IPS-11a (cell line): ENCODE data around the gene PRSS21.

Experiments
- H3K4me3 ChIP-seq: one replicate; pipeline ENCODE4 v1.5.1; 2013; ENCODE audit warnings: low read depth, low read length, control low read depth

Gene PRSS21

DNA sequence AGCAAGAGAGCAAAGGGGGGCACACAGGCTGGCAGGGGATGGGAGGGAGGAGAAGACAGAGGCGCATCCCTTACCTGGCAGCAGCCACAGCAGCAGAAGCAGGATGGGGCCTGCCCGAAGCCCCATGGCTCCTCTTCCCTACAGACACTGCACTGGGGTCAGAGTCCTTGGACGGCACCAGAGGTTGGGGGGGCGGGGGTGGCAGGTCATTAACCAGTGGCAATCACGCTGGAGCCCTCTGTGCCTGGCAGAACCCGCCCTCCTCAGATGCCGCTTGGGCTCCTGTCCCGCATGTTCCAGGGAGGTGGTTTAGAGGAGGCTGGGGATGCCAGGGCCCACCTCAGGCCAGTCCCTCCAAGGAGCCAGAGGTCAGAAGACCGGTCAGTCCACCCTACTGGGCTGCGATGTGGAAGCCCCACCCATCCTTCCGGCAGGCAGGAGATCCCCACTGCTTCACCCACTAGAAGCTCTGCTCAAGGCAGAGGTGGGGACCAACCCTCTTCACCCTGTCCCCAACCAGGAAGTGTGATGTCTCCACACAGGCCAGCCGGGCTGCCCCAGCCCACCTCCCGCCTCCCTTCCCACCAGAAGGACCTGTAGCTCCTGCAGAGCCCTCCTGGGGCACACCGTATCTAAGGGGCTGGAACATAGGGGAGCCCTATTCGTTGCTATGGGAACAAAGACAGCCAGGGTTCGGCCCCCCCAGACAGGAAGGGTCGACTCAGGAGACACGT lies 24.7 kb downstream of the PRSS21 start:
- H3K4me3 ChIP-seq = no peak overlapping the region

DNA sequence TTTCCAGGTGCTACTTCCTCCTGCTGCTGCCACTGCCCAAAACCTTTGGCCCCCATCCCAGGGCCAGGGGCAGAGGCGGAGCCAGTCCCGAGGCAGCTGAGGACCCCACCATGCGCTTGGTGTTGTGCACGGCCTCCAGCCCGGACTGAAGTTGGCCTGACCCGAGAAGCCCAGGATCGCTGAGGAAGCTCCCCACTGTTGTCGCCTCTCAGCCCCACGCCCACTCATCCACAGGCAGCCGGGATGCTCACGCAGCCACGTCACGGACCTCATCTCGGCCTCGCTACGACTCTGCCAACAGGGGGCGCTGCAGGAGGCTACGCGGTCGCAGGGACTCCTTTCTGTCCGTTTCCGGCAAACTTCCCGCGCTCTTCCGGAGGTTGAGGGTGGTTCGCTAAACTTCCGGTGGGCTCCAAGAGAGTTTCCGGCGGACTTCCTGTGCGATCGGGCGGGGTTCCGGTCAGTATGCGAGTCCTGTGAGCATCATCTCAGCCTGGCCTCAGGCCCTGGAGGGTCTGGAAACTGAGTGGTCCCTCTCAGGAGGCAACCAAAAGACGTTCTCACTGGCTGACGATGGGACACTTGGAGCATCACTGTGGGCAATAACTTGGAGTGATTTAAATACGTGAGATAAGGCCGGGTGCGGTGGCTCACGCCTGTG lies 25.4 kb downstream of the PRSS21 start:
- no peak overlapping the region for H3K4me3 ChIP-seq

DNA sequence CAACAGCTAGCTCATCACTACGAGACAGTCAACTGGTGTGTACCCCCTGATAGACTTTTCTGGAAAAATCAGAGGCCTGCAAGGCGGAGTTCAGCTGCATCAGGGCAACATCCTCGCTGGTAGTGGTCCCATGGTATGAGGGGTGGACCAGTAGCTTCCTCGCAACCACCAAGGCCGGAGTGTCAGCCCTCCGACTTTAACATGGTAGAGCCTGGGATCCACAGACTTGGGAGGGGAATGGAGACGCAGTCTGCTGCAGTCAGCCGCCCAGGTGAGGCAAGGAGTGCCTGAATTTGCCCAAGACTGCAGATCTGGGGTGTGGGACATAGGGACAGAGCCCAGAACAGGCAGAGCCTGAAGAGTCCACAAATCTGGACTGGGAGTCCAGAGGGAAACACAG lies 26.5 kb downstream of the PRSS21 start:
- no peak overlapping the region for H3K4me3 ChIP-seq

DNA sequence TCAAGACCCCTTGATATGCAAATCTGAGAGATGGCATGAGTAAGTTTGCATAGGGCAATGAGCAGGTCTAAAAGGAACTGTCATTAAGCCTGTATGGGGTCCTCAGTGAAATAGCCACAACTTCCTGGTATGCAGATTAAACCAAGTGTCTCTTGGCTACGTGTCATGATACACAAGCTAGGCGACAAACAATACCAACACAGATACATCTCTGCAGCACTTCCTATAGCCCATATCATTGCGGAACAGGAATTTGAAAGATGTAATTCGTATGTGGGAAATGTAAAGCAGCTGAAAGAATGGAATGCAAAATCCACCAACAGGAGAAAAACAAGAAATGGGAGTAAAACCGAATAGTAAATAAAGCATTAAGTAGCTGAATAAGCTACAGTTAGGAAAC lies 28.1 kb downstream of the PRSS21 start:
- H3K4me3 ChIP-seq = no peak overlapping the region

DNA sequence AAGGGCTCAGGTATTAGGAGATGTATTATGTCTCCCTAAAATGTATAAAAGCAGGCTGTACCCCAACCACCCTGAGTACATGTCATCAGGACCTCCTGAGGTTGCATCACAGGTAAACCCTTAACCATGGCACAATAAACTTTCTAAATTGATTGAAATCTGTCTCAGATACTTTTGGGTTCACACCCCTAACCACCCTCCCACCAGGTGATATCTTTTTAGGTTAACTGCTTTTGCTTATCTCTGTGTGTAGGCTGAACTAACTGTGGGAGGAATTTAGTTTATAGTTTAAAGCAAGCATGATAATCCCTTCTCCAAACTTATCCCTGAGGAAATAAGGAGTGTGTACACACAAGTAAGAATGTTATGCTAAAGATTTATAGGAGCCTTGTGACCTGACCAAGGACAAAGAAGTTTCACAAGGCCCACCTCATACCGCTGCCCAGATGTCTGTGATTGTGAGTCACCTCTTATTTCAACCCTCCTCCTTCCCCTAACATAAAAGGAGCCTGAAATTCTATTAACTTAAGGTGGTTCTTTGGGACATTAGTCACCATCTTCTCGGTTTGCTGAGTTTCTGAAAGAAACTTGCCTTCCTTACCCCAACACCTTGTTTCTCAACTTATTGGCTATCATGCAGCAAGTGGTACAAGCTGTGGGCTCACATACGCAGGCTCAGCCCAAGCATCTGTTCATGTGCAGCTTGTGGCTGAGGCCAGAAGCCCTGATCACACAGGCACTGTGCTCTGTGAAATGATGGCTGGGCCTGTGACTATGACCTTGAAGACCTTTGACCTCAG lies 29.7 kb downstream of the PRSS21 start:
- no peak overlapping the region for H3K4me3 ChIP-seq

DNA sequence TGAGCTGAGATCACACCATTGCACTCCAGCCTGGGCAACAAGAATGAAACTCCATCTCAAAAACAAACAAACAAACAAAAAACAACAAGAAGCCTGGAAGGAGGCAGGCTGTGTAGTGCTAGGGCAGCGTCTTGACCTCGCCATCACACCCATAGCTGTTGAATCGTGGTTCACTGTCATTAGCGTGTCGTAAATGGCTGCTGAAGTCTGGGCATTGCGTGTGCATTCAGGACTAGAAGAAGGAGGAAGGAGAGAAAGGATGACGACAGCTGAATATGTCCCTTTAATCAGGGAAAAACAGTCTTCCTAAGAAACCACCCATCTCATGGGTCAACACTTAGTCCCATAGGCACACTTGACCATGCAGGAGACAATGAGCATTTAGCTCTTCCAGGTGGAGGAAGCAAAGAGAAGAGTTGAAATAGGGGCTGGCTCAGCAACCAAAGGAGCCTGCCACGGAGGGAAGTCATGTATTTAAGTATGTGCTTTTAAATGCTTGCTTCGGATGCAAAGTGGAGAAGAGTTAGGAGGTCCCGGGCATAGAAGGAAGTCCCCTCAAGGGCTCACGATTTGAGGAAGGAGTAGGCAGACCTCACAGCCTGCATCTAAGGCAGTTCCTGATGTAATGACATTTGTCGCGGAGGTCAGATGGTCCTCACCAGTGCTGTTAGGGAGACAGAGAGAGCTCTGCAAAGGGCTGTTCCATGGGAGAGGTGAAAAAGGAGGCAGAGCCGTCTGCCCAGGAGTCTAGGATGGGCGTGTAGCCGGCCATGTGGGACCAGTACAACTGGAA lies 32.1 kb downstream of the PRSS21 start:
- no peak overlapping the region for H3K4me3 ChIP-seq

DNA sequence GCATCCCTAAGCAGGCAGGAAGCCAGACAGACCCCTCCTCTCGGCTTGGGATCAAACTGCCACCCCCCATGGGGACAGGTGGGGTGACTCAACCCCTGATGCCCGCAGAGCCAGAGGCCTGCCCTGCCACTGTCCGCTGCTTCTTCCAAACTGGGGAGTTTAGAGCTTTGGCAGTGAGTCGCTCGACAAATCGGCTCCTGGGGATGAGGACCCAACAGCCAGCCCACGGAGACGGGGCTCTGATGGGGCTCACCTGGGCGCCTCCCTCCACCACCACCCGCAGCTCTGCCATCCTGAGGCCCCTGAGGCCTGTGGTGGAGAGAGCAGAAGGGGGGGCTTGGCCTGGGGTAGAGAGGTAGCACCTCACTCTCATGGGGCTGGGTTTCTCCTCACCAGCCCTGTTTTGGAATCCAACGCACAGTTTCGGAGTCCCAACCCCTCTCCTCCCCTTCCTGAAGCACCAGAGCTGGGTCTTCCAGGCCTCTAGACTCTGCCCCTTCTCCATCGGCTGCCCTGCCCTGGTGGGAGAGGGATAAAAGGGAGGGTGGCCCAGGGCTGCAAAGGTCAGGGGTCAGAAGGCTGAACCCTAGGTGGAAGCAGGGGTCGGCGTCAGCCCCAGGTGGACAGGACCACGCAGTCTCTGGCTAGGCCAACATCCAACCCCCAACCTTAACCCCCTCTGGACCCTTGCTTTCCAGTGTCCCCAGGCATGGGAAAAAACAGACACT lies 35.1 kb downstream of the PRSS21 start:
- H3K4me3 ChIP-seq = no peak overlapping the region

DNA sequence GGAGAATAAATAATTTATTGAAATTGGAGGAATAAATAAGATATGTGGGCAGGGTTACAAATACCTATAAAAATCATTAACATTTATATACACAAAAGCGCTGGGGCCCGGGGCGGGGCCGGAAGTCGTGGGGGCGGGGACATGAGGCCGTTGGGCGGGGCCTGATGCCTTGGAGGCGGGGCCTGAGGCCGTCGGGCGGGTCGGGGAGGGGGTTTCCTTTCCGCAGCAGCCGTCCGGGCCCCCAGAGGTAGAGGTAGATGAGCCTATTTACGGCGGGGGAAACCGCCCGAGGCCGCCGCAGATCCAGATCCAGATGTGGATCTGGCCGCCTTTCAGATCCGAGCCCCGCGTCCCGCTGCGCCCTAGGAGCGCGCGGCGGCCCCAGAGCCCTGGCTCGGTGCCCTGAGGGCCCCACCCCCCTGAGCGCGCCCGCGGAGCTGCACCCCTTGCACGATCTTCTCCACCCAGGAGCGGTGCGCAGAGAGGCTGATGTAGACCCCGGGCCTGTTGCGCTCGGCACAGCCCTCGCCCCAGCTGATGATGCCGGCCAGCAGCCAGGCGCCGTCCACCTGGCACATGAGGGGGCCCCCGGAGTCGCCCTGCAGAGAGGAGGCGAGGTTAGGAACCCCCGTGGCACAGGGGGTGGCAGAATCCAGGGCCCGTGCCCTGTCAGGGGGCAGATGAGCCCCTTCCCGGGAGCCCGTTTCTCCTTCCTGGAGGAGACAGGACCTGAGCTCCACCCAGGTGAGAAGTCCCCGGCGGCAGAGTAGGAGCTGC lies 35.9 kb downstream of the PRSS21 start:
- no peak overlapping the region for H3K4me3 ChIP-seq

DNA sequence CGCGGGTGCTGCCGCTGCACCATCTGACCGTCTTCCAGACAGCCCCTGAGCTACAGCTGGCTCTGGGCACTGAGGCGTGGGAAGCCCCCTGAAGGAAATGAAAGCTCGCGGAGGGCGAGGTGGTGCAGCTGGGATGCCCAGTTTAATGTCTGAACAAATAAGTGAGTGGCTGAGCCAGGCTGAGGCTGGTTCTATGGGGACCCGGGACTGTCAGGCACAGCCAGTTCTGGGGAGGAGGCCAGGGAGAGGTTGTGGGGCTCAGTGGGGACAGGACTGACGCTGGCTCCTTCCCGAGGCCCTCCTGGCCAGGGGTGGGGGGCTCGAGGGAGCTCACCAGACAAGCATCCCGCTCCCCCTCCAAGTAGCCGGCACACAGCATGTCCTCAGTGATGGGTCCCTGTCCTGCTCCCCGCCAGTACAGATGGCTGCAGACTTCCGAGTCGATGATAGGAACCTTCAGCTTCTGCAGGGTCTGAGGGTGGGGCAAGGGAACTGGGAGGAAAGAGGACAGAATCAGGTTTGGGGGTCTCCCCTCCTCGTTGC lies 36.6 kb downstream of the PRSS21 start:
- no peak overlapping the region for H3K4me3 ChIP-seq

DNA sequence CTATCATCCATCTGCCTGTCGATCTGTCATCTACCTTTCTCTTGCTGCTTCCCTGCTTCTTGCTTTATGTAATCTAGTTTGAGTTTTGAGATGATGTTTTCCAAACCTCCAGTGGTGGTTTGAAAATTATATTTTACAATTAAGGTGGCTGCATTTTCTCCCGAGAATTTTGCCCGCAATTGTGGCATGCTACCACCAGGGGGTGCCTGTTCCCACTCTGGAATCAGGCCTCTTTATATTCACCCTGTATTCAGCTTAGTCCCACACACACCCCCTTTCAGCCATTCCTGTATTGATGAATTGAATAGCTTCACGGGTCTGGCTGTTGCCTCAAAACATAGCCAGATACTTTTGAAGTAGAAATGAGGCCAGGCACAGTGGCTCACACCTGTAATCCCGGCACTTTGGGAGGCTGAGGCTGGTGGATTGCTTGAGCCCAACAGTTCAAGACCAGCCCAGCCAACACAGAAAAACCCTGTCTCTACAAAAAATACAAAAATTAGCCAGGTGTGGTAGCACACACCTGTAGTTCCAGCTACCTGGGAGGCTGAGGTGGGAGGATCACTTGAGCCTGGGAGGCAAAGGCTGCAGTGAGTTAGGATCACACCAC lies 37.8 kb downstream of the PRSS21 start:
- H3K4me3 ChIP-seq = no peak overlapping the region

DNA sequence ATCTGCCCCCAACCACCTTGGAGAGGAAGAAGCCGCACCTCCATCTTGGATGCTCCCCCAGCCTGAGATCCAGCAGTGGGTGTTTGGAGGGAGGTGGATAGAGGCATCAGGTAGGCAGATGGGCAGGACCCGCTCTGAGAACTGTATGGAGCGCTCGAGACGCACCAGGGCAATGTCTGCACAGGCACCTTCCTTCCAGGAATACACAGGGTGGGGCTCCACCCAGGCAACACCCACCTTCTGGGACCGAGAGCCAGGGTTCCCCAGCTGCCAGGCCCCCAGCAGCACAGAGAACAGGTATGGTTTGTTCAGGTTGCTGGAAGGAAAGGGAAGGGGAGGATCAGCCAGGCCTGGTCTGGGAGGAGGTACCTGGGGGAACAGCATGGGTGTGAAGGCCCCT lies 38.5 kb downstream of the PRSS21 start:
- no peak overlapping the region for H3K4me3 ChIP-seq

DNA sequence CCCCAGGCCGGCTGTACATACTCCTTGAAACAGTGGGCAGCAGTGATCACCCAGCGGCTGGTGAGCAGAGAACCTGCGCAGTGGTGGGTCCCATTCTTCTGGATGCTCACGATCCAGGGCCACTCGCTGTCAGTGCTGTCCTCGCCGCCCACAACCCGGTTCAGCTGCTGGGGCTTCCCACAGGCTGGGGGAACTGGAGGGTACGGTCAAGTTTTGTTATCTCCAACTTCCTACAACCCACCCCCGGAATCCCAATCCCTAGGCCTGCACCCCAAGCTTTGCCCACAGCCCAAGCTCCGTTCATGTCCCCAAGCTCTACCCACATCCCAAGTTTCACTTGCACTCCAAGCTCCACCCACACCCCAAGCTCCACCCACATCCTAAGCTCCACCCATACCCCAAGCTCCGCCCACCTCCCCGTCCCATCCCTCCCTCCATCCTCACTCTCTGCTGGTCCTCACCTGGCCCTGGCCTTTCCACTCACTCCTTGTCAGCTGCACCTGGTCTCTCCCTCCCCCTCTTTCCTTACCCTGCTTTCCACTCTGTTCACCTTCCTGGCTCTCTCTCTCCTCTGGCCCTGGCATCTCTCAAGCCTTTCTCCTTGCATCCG lies 39.1 kb downstream of the PRSS21 start:
- no peak overlapping the region for H3K4me3 ChIP-seq

DNA sequence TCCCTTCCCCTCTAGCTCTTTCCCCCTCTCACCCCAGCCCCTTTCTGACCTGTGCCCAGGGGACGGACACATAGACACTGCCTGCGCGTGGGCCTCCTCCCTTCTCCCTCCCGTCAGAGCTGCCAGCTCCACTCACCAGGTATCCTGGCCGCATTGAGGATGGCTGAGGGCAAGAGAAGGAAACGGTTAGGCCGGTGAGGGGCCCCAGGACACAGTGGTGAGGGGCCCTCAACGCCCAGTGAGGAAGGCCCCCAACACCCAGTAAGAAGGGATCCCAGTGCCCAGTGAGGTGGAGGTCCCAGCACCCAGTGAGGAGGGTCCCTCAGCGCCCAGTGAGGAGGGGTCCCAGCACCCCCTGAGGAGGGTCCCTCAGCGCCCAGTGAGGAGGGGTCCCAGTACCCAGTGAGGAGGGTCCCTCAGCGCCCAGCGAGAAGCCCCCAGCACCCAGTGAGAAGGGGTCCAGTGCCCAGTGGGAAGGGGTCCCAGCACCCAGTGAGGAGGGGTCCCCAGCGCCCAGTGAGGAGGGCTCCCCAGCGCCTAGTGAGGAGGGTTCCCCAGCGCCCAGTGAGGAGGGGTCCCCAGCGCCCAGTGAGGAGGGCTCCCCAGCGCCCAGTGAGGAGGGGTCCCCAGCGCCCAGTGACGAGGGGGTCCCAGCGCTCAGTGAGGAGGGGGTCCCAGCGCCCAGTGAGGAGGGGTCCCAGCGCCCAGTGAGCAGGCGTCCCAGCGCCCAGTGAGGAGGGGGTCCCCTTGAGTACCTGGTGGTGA lies 39.8 kb downstream of the PRSS21 start:
- H3K4me3 ChIP-seq = peak overlapping the region; percentile 48

DNA sequence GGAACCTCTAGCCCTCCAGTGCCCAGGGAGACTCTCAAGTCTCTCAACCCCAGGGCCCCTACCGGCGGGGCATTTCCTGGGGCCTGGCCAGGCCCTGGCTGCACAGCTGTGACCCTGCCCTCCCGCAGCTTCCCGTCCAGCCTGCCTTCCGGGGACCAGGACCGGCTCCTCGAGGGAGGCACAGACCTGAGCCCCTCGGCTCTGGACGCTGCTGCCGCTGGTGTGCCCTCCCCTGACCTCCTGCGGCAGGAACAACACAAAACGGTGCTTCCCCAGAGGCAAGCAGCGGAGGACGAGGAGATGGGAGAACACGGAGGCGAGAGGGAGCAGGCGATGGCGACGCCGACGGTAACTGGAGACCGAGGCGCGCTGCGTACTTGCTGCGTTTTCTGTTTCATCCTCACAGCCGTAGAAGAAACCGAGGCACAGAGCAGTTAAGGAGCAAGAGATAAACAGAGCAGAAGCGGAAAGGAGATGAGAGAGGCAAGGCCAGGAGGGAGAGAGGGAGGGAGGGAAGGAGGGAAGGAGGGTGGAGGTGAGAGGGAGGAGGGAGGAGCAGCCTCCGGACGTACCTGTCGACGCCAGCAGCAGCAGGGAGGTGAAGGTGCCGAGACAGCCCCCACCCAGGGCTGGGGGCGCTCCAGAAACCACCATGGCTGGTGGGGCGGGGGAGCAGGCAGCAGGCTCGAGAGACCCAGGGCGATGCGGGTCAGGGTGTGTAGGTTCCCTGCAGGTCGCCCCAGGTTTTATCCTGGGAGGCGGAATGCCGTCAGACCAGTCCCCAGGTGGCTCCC lies 40.6 kb downstream of the PRSS21 start, which contains the start of gene PRSS22:
Gene PRSS22 (minus strand): TSS at position 720 of the 794 bp plus-strand sequence. CDS start 66 bp downstream, at position 654.
- peak within 1 kb of the TSS; percentile 48 for H3K4me3 ChIP-seq

DNA sequence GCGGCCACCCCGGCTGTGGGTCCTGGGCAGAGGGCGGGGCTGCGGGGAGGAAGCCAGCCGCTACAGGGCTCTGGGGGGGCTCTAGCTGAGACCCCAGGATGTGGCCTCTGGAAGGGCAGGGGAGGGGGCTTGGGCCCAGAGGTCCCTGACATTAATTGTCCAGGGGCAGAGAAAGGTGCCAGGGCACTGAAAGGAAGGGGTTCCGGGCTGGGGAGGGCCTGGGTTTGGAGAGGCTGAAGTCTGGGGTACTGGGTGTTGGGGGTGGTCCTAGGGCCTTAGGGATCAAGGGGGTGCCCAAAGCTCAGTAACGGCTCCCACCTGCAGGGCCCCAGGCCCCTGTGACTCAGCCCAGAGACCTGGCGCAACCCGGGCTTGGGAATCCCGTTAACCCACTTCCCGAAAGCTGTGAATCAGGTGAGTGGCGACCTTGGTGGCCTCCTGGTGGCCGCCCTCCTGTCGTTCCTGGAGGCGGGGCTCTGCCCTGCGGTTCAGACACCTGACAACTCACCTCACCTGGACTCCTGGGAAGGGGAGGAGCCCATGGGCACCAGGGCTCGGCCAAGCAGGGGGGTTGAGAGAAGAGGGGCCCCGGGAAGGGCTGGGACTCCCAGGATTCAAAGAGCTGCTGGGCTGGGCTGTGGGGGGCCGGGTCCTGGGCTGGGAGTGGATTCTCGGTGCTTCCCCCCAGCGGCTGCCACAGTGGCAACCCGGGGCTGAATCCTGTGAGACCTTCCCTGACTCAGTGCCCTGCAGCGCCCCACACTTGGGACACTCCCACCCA lies 41.4 kb downstream of the PRSS21 start:
- H3K4me3 ChIP-seq = peak overlapping the region; percentile 24

DNA sequence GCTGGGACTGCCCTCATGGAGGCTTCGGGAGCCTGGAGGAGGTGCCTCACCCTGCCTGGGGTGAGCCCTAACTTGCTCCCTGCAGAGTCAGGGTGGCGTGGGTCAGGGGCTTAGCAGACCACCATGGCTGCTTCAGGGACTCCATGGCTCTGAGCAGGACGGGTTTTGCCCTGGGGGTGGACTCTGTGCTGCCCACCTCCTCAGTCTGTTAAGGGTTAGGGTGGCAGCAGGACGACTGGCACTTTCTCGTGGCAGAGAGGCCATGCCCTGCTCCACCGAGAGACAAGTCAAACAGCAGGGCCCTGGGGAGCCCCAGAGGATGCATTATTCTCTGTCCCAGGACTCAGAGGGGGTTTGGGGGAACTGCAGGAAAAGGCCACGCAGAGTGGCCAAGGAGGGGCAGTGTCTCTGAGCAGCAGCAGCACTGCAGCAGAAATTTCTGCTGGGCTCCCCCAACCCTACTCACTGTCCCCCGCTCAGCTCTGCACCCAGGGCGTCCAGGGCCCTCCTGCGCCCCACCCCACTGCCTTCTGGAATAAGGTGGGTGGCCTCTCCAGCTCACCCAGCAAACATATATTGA lies 42.7 kb downstream of the PRSS21 start:
- no peak overlapping the region for H3K4me3 ChIP-seq
